HG02943 (cell line): ENCODE results near the gene TSHZ1.
"Not testable (repeated sequence)": the region's sequence is repeated elsewhere in the genome, so short reads cannot be mapped to it uniquely, and the experiment has no call there.

Experiments
- ATAC-seq: cut with Tn5 transposase; IDR thresholded peaks from one replicate; pipeline ENCODE4 v1.9.1; 2021; ENCODE audit warnings: mild to moderate bottlenecking, low read depth, moderate library complexity; ENCODE audit not compliant: unreplicated experiment

The TSHZ1 gene

GRCh38 chr18:75290737-75291358 is 80.3 kb downstream of the TSHZ1 start:
- ATAC-seq, result no peak

- ATAC-seq, result no peak
Observed at GRCh38 chr18:75291460-75291859, 80.9 kb downstream of the TSHZ1 start.

- no peak for ATAC-seq
Observed at GRCh38 chr18:75293591-75293990, 83.0 kb downstream of the TSHZ1 start.

- no peak for ATAC-seq
Observed at GRCh38 chr18:75297731-75298130, 87.1 kb downstream of the TSHZ1 start.

- ATAC-seq, result no peak
Observed at GRCh38 chr18:75304678-75305557, 94.3 kb downstream of the TSHZ1 start.

GRCh38 chr18:75305984-75306383 is 95.4 kb downstream of the TSHZ1 start:
- ATAC-seq, result no peak

GRCh38 chr18:75307530-75307929 is 96.9 kb downstream of the TSHZ1 start:
- no peak for ATAC-seq

- no peak for ATAC-seq
Observed at GRCh38 chr18:75309564-75309963, 99.0 kb downstream of the TSHZ1 start.

GRCh38 chr18:75314117-75314516 is 103.5 kb downstream of the TSHZ1 start:
- ATAC-seq, result no peak

GRCh38 chr18:75314606-75315005 is 104.0 kb downstream of the TSHZ1 start:
- ATAC-seq, result no peak

- no peak for ATAC-seq
Observed at GRCh38 chr18:75316223-75316622, 105.6 kb downstream of the TSHZ1 start.

- ATAC-seq, result no peak
Observed at GRCh38 chr18:75316826-75317225, 106.2 kb downstream of the TSHZ1 start.

GRCh38 chr18:75317300-75317699 is 106.7 kb downstream of the TSHZ1 start:
- ATAC-seq, result no peak

GRCh38 chr18:75317703-75318102 is 107.1 kb downstream of the TSHZ1 start:
- no peak for ATAC-seq

GRCh38 chr18:75319905-75320304 is 109.3 kb downstream of the TSHZ1 start:
- ATAC-seq, result no peak

- no peak for ATAC-seq
Observed at GRCh38 chr18:75320506-75320905, 109.9 kb downstream of the TSHZ1 start.

- no peak for ATAC-seq
Observed at GRCh38 chr18:75321431-75321830, 110.8 kb downstream of the TSHZ1 start.

GRCh38 chr18:75322206-75322605 is 111.6 kb downstream of the TSHZ1 start:
- ATAC-seq, result no peak

- ATAC-seq, result no peak
Observed at GRCh38 chr18:75323821-75324585, 113.4 kb downstream of the TSHZ1 start.

- no peak for ATAC-seq
Observed at GRCh38 chr18:75324686-75325257, 114.2 kb downstream of the TSHZ1 start.

GRCh38 chr18:75329753-75330152 is 119.2 kb downstream of the TSHZ1 start:
- not testable (repeated sequence) for ATAC-seq
